ENCODE data around the gene GRK2.

GRK2 gene

DNA sequence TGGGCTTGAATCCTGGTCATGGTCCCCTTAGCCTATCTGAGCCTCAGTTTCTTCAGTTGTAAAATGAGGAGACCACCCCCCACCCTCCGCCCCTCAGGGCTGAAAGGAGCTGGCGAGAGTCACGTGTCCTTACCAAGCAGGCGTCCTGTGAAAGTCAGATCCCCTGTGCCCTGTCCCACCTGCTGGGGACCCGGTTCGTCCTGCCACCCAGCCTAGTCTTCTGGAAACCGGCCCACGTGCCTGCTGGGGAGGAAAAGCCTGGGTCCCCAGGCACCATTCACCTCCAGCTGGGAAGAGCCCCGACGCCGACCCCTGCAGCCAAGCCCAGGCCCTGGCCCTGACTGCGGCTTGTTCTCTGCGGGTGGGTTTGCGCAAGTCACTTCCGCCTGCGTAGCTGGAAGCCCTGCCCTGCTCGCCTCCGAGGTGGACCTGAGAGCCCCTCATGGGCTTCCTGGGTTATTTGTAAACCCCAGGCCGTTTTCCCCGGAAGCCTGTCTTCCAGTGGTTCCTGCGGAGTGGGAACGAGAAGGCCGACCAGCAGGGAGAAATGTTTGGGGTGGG is 36.4 kb downstream of the GRK2 start:
- Histone ChIP-seq H3K4me3 (ENCODE audit: low read depth, low read length) (peak overlapping the region; percentile 82), H3K36me3 (ENCODE audit: insufficient read depth, low read length) (peaks cover 10% of the 10 kb centered on the region; the same call in 1 of the 2 replicates), H2AFZ (ENCODE audit: low read length, unreplicated experiment) (no peak overlapping the region), H3K4me1 (ENCODE audit: control insufficient read depth, insufficient read depth, low read length, unreplicated experiment) (peaks cover 4% of the 10 kb centered on the region), H3K27ac (ENCODE audit: low read depth, low read length) (no peak overlapping the region), H3K79me2 (ENCODE audit: control insufficient read depth, insufficient read depth, low read length, unreplicated experiment) (no peaks in the 10 kb centered on the region), H3K27me3 (ENCODE audit: insufficient read depth, low read length) (no peaks in the 10 kb centered on the region)

DNA sequence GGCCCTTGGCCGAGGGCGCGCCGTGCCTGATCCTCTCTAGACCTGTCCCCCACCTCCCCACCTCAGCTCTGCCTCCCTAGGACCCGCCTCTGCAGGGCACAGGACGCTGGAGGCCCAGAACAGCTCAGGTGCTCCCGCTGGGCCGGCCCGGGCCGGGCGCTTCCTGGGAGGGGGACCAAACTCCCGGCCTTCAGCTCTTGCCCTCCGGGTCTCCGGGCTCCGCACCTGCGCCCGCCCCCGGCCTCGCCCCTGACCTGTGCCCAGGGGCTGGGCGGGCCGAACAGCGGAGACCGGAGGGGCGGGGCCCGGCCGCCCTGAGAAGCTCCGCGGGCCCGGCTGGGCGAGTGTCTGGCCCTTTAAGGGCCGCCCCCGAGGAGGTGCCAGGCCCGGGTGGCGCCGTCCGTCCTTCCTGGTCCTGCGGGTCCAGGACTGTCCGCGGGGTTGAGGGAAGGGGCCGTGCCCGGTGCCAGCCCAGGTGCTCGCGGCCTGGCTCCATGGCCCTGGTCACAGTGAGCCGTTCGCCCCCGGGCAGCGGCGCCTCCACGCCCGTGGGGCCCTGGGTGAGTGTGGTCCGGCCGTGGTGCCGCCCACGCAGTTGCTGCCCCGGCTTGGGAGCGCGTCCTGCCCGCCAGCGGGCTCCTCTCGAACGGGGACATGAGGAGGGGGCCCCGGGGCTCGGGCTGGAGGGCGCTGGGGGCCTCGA is 37.0 kb downstream of the GRK2 start, which contains the start of gene SSH3:
Gene SSH3, plus strand, starts transcription at position 399 of the 703 bp plus-strand sequence. Its CDS starts 96 bp downstream, at position 495.
- Histone ChIP-seq H3K27me3 (ENCODE audit: insufficient read depth, low read length) (no peaks in the 10 kb centered on the region), H3K27ac (ENCODE audit: low read depth, low read length) (no peak within 1 kb of the TSS), H3K4me3 (ENCODE audit: low read depth, low read length) (peak within 1 kb of the TSS; percentile 82), H3K79me2 (ENCODE audit: control insufficient read depth, insufficient read depth, low read length, unreplicated experiment) (no peaks in the 10 kb centered on the region), H2AFZ (ENCODE audit: low read length, unreplicated experiment) (peak within 1 kb of the TSS; percentile 51), H3K36me3 (ENCODE audit: insufficient read depth, low read length) (peaks cover 10% of the 10 kb centered on the region; the same call in 1 of the 2 replicates), H3K4me1 (ENCODE audit: control insufficient read depth, insufficient read depth, low read length, unreplicated experiment) (peaks cover 4% of the 10 kb centered on the region)

DNA sequence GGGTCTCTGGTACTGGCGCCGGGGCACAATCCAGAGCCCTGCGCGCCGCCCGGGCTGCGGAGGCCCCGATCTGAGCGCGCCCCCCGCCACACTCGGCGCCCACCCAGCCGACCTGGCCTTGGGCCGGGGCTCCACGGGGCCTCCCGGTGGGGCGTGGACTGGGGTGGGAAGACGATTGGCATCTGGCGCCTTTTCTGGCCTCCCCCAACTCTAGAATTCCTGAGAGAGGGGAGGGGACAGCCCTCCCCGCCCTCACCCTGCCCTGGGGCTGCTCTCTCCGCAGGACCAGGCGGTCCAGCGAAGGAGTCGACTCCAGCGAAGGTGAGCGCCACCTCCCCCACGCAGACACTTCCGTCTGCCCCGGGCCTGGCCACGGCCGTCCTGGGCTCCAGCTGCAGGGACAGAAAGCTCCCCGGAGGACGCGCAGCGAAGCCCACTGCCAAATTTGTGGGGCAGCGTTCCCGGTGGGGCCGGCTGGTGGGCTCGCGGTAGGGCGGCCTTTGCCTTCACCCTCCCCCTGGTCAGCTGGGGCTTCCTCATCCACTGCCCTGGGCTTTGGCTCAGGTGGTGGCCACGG is 37.6 kb downstream of the GRK2 start:
- peak overlapping the region; percentile 51 for H2AFZ ChIP-seq (ENCODE audit: low read length, unreplicated experiment)
- peak overlapping the region; percentile 82 for H3K4me3 ChIP-seq (ENCODE audit: low read depth, low read length)

DNA sequence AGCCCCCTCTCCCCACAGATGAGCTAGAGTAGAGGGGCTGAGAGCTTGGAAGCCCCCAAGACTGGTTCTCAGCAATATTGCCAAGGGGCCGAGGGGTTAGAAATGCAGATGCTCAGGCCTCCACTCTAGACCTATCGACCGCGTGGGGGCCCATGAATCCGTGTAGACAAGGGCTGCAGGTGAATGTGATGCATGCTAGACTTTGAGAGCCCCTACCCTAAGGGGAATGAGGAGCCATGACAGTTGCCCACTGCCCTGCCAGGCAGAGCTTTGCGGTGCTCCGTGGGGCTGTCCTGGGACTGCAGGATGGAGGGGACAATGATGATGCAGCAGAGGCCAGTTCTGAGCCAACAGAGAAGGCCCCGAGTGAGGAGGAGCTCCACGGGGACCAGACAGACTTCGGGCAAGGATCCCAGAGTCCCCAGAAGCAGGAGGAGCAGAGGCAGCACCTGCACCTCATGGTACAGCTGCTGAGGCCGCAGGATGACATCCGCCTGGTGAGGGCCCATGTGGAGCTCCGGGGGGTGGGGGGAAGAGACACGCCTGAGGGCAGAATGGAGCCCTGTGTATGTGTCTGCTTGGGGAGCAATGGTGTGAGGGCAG is 38.3 kb downstream of the GRK2 start:
- no peak overlapping the region for H2AFZ ChIP-seq (ENCODE audit: low read length, unreplicated experiment)
- H3K27me3 ChIP-seq (ENCODE audit: insufficient read depth, low read length) = no peaks in the 10 kb centered on the region
- peaks cover 2% of the 10 kb centered on the region; the same call in 1 of the 2 replicates for H3K36me3 ChIP-seq (ENCODE audit: insufficient read depth, low read length)
- H3K27ac ChIP-seq (ENCODE audit: low read depth, low read length) = no peak overlapping the region
- H3K4me3 ChIP-seq (ENCODE audit: low read depth, low read length) = peak overlapping the region; percentile 82
- peaks cover 4% of the 10 kb centered on the region for H3K4me1 ChIP-seq (ENCODE audit: control insufficient read depth, insufficient read depth, low read length, unreplicated experiment)
- H3K79me2 ChIP-seq (ENCODE audit: control insufficient read depth, insufficient read depth, low read length, unreplicated experiment) = no peaks in the 10 kb centered on the region

More for the DNA sequence above, 37.6 kb downstream of the GRK2 start:
- Histone ChIP-seq H3K36me3 (ENCODE audit: insufficient read depth, low read length) (peaks cover 7% of the 10 kb centered on the region; the same call in 1 of the 2 replicates), H3K27ac (ENCODE audit: low read depth, low read length) (no peak overlapping the region), H3K4me1 (ENCODE audit: control insufficient read depth, insufficient read depth, low read length, unreplicated experiment) (peaks cover 4% of the 10 kb centered on the region), H3K27me3 (ENCODE audit: insufficient read depth, low read length) (no peaks in the 10 kb centered on the region), H3K79me2 (ENCODE audit: control insufficient read depth, insufficient read depth, low read length, unreplicated experiment) (no peaks in the 10 kb centered on the region)

DNA sequence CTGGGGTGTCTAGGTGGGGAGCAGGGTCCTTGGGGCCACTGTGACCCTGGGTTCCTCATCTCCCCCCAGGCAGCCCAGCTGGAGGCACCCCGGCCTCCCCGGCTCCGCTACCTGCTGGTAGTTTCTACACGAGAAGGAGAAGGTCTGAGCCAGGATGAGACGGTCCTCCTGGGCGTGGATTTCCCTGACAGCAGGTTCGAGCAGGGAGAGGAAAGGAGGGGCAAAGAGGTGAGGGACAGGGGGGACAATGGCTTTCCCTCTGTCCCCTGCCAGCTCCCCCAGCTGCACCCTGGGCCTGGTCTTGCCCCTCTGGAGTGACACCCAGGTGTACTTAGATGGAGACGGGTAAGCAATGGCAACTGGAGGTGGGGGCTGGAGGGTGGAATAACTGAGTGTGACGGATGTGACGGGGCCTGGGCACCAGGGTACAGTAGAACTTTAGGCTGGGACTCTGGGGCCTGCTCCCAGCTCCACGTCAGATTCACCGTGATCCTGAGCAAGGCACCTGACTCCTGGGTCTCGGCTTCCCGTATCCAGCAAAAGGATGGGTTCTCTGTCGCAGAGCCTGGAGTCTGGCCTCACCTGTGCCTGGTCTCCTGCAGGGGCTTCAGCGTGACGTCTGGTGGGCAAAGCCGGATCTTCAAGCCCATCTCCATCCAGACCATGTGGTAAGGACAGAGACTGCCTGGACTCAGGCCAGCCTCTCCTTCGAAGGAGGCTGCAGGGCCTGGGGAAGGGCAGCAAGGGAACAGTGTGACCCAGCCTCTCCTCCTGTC is 40.7 kb downstream of the GRK2 start:
- Histone ChIP-seq H3K4me1 (ENCODE audit: control insufficient read depth, insufficient read depth, low read length, unreplicated experiment) (peaks cover 4% of the 10 kb centered on the region), H3K79me2 (ENCODE audit: control insufficient read depth, insufficient read depth, low read length, unreplicated experiment) (no peaks in the 10 kb centered on the region), H3K4me3 (ENCODE audit: low read depth, low read length) (no peak overlapping the region), H3K27me3 (ENCODE audit: insufficient read depth, low read length) (no peaks in the 10 kb centered on the region), H3K27ac (ENCODE audit: low read depth, low read length) (no peak overlapping the region), H3K36me3 (ENCODE audit: insufficient read depth, low read length) (no peaks in the 10 kb centered on the region), H2AFZ (ENCODE audit: low read length, unreplicated experiment) (no peak overlapping the region)

DNA sequence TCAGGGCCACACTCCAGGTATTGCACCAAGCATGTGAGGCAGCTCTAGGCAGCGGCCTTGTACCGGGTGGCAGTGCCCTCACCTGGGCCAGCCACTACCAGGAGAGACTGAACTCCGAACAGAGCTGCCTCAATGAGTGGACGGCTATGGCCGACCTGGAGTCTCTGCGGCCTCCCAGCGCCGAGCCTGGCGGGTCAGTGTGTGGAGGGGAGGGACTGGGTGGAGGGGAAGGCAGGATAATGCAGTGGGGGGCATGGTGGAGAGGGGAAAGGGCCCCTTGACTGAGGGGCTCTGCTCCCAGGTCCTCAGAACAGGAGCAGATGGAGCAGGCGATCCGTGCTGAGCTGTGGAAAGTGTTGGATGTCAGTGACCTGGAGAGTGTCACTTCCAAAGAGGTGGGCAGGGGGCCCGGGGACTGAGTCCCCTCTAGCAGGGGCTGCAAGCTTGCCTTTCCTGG is 41.3 kb downstream of the GRK2 start:
- Histone ChIP-seq H2AFZ (ENCODE audit: low read length, unreplicated experiment) (no peak overlapping the region), H3K4me1 (ENCODE audit: control insufficient read depth, insufficient read depth, low read length, unreplicated experiment) (peaks cover 4% of the 10 kb centered on the region), H3K27ac (ENCODE audit: low read depth, low read length) (no peak overlapping the region), H3K27me3 (ENCODE audit: insufficient read depth, low read length) (no peaks in the 10 kb centered on the region), H3K36me3 (ENCODE audit: insufficient read depth, low read length) (no peaks in the 10 kb centered on the region), H3K4me3 (ENCODE audit: low read depth, low read length) (no peak overlapping the region), H3K79me2 (ENCODE audit: control insufficient read depth, insufficient read depth, low read length, unreplicated experiment) (no peaks in the 10 kb centered on the region)

DNA sequence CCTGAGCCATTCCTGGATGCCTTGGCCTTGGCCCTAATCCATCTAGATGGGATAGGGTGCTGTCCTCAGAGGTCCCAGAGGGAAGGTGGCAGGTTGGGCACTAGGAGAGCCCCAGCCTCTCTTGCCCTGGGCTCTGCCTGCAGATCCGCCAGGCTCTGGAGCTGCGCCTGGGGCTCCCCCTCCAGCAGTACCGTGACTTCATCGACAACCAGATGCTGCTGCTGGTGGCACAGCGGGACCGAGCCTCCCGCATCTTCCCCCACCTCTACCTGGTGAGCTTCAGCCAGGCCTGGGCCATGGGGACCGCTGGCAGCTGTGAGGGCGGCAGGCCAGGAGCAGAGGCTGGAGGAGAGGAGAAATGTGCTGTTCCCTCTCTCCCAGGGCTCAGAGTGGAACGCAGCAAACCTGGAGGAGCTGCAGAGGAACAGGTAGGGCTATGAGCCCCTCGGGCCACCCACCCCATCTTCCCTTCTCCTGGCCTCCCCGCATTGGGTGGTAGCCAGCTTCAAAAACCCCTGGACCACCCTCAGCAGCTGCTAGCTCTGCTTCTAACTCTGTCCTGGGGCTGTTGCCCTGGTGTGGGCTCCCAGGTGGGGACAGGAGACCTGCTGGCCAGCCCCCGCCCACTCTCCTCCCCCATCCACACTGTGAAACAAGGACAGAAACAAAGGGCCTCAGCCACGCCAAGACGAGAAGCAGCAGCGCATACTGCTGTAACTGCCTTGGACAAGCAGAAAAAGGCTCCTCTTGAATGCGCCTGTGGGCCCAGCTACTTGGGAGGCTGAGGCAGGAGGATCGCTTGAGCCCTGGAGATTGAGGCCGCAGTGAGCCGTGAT is 42.0 kb downstream of the GRK2 start:
- Histone ChIP-seq H2AFZ (ENCODE audit: low read length, unreplicated experiment) (no peak overlapping the region), H3K79me2 (ENCODE audit: control insufficient read depth, insufficient read depth, low read length, unreplicated experiment) (no peaks in the 10 kb centered on the region), H3K4me3 (ENCODE audit: low read depth, low read length) (no peak overlapping the region), H3K4me1 (ENCODE audit: control insufficient read depth, insufficient read depth, low read length, unreplicated experiment) (no peaks in the 10 kb centered on the region), H3K27ac (ENCODE audit: low read depth, low read length) (no peak overlapping the region), H3K36me3 (ENCODE audit: insufficient read depth, low read length) (no peaks in the 10 kb centered on the region), H3K27me3 (ENCODE audit: insufficient read depth, low read length) (no peaks in the 10 kb centered on the region)

DNA sequence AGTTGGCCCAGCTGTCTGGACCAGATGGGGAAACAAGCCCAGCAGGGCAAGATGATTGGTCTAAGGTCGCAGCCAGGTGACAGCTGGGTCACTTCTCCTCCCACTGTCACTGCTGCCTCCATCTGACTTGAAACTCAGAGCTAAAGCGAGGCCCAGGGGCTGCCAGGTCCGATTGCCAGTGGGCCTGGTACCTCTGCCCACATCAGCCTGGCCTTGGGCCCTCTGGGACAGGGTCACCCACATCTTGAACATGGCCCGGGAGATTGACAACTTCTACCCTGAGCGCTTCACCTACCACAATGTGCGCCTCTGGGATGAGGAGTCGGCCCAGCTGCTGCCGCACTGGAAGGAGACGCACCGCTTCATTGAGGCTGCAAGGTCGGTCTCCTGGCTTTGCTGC is 42.9 kb downstream of the GRK2 start:
- H3K79me2 ChIP-seq (ENCODE audit: control insufficient read depth, insufficient read depth, low read length, unreplicated experiment) = no peaks in the 10 kb centered on the region
- H3K4me1 ChIP-seq (ENCODE audit: control insufficient read depth, insufficient read depth, low read length, unreplicated experiment) = no peaks in the 10 kb centered on the region
- H3K27me3 ChIP-seq (ENCODE audit: insufficient read depth, low read length) = no peaks in the 10 kb centered on the region
- no peaks in the 10 kb centered on the region for H3K36me3 ChIP-seq (ENCODE audit: insufficient read depth, low read length)
- H3K4me3 ChIP-seq (ENCODE audit: low read depth, low read length) = no peak overlapping the region
- no peak overlapping the region for H2AFZ ChIP-seq (ENCODE audit: low read length, unreplicated experiment)
- no peak overlapping the region for H3K27ac ChIP-seq (ENCODE audit: low read depth, low read length)

DNA sequence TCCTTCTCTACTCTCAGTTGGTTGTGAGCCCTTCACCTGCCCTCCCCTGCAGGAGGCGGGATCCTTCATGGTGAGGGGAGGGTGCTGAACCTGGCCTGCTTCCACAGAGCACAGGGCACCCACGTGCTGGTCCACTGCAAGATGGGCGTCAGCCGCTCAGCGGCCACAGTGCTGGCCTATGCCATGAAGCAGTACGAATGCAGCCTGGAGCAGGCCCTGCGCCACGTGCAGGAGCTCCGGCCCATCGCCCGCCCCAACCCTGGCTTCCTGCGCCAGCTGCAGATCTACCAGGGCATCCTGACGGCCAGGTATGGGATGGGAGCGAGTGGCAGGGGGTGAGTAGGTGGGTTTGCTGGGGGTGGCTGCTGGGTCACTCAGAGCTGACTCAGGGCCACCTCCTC is 43.4 kb downstream of the GRK2 start:
- H3K4me3 ChIP-seq (ENCODE audit: low read depth, low read length) = no peak overlapping the region
- H3K36me3 ChIP-seq (ENCODE audit: insufficient read depth, low read length) = no peaks in the 10 kb centered on the region
- H3K27me3 ChIP-seq (ENCODE audit: insufficient read depth, low read length) = no peaks in the 10 kb centered on the region
- no peak overlapping the region for H3K27ac ChIP-seq (ENCODE audit: low read depth, low read length)
- H3K79me2 ChIP-seq (ENCODE audit: control insufficient read depth, insufficient read depth, low read length, unreplicated experiment) = no peaks in the 10 kb centered on the region
- no peak overlapping the region for H2AFZ ChIP-seq (ENCODE audit: low read length, unreplicated experiment)
- no peaks in the 10 kb centered on the region for H3K4me1 ChIP-seq (ENCODE audit: control insufficient read depth, insufficient read depth, low read length, unreplicated experiment)
